Skin epidermis (tissue), 12 donors: Measurements from ENCODE around the gene DENND4A.
A peak's percentile ranks its signal among the peaks of the same experiment; 100 is the strongest.

Experiments used
- H3K27ac ChIP-seq, 21 experiments: fragments of 200-600 bp; sonication (generic) in 11 of 21; one replicate each; pipeline ENCODE4 v1.5.0; 2020; ENCODE audit warnings: mild to moderate bottlenecking in 3 of 21, inconsistent platforms in 2 of 21, moderate library complexity in 2 of 21
- H3K4me3 ChIP-seq, 7 experiments: fragments of 200-600 bp; sonication (generic) in 2 of 7; one replicate each; pipeline ENCODE4 v1.5.0; 2020; ENCODE audit warnings: inconsistent platforms in 2 of 7, mild to moderate bottlenecking in 2 of 7, moderate library complexity in 1 of 7

The DENND4A gene

GRCh38 chr15:65650312-65651041 lies 141.6 kb downstream of the DENND4A start:
- Histone ChIP-seq H3K4me3 (no peak overlapping the region), H3K27ac (no peak overlapping the region)

- Histone ChIP-seq H3K27ac (no peak overlapping the region), H3K4me3 (no peak overlapping the region)
Observed at GRCh38 chr15:65646486-65646885, 145.6 kb downstream of the DENND4A start.

GRCh38 chr15:65645392-65645791 lies 146.7 kb downstream of the DENND4A start:
- no peak overlapping the region for H3K4me3 ChIP-seq
- H3K27ac ChIP-seq, result no peak overlapping the region

- H3K4me3 ChIP-seq, result no peak overlapping the region
- H3K27ac ChIP-seq, result no peak overlapping the region
Observed at GRCh38 chr15:65644282-65644681, 147.8 kb downstream of the DENND4A start.

GRCh38 chr15:65642594-65642993 lies 149.5 kb downstream of the DENND4A start:
- Histone ChIP-seq H3K4me3 (no peak overlapping the region), H3K27ac (peak overlapping the region in 1 of 21 experiments; percentile 28)

- no peak overlapping the region for H3K4me3 ChIP-seq
Observed at GRCh38 chr15:65641768-65642475, 150.2 kb downstream of the DENND4A start.

GRCh38 chr15:65639509-65639908 lies 152.6 kb downstream of the DENND4A start:
- Histone ChIP-seq H3K4me3 (no peak overlapping the region), H3K27ac (no peak overlapping the region)

More at GRCh38 chr15:65641768-65642475, 150.2 kb downstream of the DENND4A start:
- peak overlapping the region in 1 of 21 experiments; percentile 28 for H3K27ac ChIP-seq

GRCh38 chr15:65638681-65639089 lies 153.4 kb downstream of the DENND4A start:
- Histone ChIP-seq H3K4me3 (no peak overlapping the region), H3K27ac (no peak overlapping the region)

GRCh38 chr15:65638109-65638508 lies 154.0 kb downstream of the DENND4A start:
- H3K27ac ChIP-seq, result no peak overlapping the region
- no peak overlapping the region for H3K4me3 ChIP-seq

- H3K27ac ChIP-seq, result no peak overlapping the region
- no peak overlapping the region for H3K4me3 ChIP-seq
Observed at GRCh38 chr15:65634356-65634755, 157.7 kb downstream of the DENND4A start.

- Histone ChIP-seq H3K27ac (no peak overlapping the region), H3K4me3 (no peak overlapping the region)
Observed at GRCh38 chr15:65633752-65634151, 158.3 kb downstream of the DENND4A start.

- no peak overlapping the region for H3K27ac ChIP-seq
- no peak overlapping the region for H3K4me3 ChIP-seq
Observed at GRCh38 chr15:65632780-65633375, 159.2 kb downstream of the DENND4A start.

- Histone ChIP-seq H3K4me3 (no peak overlapping the region), H3K27ac (no peak overlapping the region)
Observed at GRCh38 chr15:65631503-65631902, 160.6 kb downstream of the DENND4A start.

GRCh38 chr15:65630760-65631159 lies 161.3 kb downstream of the DENND4A start:
- no peak overlapping the region for H3K4me3 ChIP-seq
- no peak overlapping the region for H3K27ac ChIP-seq

- H3K27ac ChIP-seq, result no peak overlapping the region
Observed at GRCh38 chr15:65629548-65629947, 162.5 kb downstream of the DENND4A start.

GRCh38 chr15:65626856-65627255 lies 165.2 kb downstream of the DENND4A start:
- Histone ChIP-seq H3K4me3 (no peak overlapping the region), H3K27ac (no peak overlapping the region)

More at GRCh38 chr15:65629548-65629947, 162.5 kb downstream of the DENND4A start:
- H3K4me3 ChIP-seq, result no peak overlapping the region

- no peak overlapping the region for H3K4me3 ChIP-seq
- no peak overlapping the region for H3K27ac ChIP-seq
Observed at GRCh38 chr15:65623103-65623502, 169.0 kb downstream of the DENND4A start.

- no peak within 1 kb of the TSS for H3K27ac ChIP-seq
- H3K4me3 ChIP-seq, result no peak within 1 kb of the TSS
Observed at GRCh38 chr15:65621638-65622037, 170.5 kb downstream of the DENND4A start, which contains the start of gene SLC24A1. Gene SLC24A1 (plus strand): TSS chr15:65621938. CDS start chr15:65624081, 2,143 bp downstream.

GRCh38 chr15:65620833-65621232 lies 171.3 kb downstream of the DENND4A start:
- H3K4me3 ChIP-seq, result no peak overlapping the region
- no peak overlapping the region for H3K27ac ChIP-seq

- Histone ChIP-seq H3K4me3 (no peak overlapping the region), H3K27ac (no peak overlapping the region)
Observed at GRCh38 chr15:65619626-65620290, 172.3 kb downstream of the DENND4A start.
